Epithelial cell of proximal tubule (primary cell): ENCODE data around the gene SQSTM1. TPM values are rescaled to one million over a fixed set of nuclear protein-coding genes. Genes with fewer than 3 reads are reported as not detected.

ENCODE experiments used
- DNase-seq: peaks from one replicate; pipeline ENCODE4 v3.0.0-alpha.2; 2011; ENCODE audit warnings: low read depth
- H3K4me3 ChIP-seq: 2 replicates; pipeline ENCODE4 v1.5.1; 2011; ENCODE audit warnings: low read depth, mild to moderate bottlenecking, low read length
- CTCF ChIP-seq: conservative IDR thresholded peaks from 2 replicates; pipeline ENCODE4 v1.5.1; 2012; ENCODE audit warnings: low read depth, mild to moderate bottlenecking, low read length
- total RNA-seq: library from RNA; depleted of rRNA; stranded (reverse); fragments of >200 nt; gene quantifications from 2 replicates; pipeline ENCODE4 v1.2.3, GENCODE V29; 2015

Gene SQSTM1
- total RNA-seq, 1 donor from 2014 or later, result 233 TPM

- H3K4me3 ChIP-seq, result peak overlapping the region; percentile 84
- TF ChIP-seq CTCF, result no peak
- DNase-seq, result no peak
Measured at GRCh38 chr5:179822059-179822432, 1.3 kb downstream of the SQSTM1 start.

- H3K4me3 ChIP-seq, result peak overlapping the region; percentile 84
- DNase-seq, result no peak
- TF ChIP-seq CTCF, result peak; percentile 15
Measured at GRCh38 chr5:179822444-179822990, 1.8 kb downstream of the SQSTM1 start.

- no peak for DNase-seq
- peak overlapping the region; percentile 84 for H3K4me3 ChIP-seq
- no peak for TF ChIP-seq CTCF
Measured at GRCh38 chr5:179823937-179824744, 3.4 kb downstream of the SQSTM1 start.

- H3K4me3 ChIP-seq, result no peak overlapping the region
- no peak for DNase-seq
- no peak for TF ChIP-seq CTCF
Measured at GRCh38 chr5:179824745-179825112, 4.0 kb downstream of the SQSTM1 start.

- no peak for DNase-seq
- H3K4me3 ChIP-seq, result no peak overlapping the region
- TF ChIP-seq CTCF, result no peak
Measured at GRCh38 chr5:179825655-179826182, 5.0 kb downstream of the SQSTM1 start.

- peak; percentile 10 for TF ChIP-seq CTCF
- DNase-seq, result no peak
- H3K4me3 ChIP-seq, result no peak overlapping the region
Measured at GRCh38 chr5:179827680-179828079, 7.0 kb downstream of the SQSTM1 start.
